HG02623 (cell line): ENCODE results near the gene PEAK1.
"Not testable (repeated sequence)": the region's sequence is repeated elsewhere in the genome, so short reads cannot be mapped to it uniquely, and the experiment has no call there.

Source experiments
- ATAC-seq: cut with Tn5 transposase; IDR thresholded peaks from one replicate; pipeline ENCODE4 v1.9.1; 2021; ENCODE audit warnings: moderate library complexity; ENCODE audit not compliant: unreplicated experiment

PEAK1 gene

DNA sequence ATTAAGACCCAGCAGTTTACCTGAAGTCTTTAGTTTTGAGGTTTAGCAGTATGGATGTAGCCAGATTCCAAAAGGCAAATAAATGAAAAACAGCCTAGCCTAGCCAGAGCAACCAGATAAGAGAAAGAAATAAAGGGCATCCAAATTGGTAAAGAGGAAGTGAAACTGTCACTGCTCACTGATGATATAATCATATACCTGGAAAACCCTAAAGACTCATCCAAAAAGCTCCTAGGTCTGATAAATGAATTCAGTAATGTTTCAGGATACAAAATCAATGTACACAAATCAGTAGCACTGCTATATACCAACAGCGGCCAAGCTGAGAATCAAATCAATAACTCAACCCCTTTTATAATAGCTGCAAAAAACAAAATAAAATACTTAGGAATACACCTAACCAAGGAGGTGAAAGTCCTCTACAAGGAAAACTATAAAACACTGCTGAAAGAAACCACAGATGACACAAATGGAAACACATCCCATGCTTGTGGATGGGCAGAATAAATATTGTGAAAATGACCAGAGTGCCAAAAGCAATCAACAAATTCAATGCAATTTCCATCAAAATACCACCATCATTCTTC is 13.6 kb downstream of the PEAK1 start:
- ATAC-seq = not testable (repeated sequence)

- ATAC-seq = no peak
Measured at GRCh38 chr15:77402740-77403379, 17.0 kb downstream of the PEAK1 start.

DNA sequence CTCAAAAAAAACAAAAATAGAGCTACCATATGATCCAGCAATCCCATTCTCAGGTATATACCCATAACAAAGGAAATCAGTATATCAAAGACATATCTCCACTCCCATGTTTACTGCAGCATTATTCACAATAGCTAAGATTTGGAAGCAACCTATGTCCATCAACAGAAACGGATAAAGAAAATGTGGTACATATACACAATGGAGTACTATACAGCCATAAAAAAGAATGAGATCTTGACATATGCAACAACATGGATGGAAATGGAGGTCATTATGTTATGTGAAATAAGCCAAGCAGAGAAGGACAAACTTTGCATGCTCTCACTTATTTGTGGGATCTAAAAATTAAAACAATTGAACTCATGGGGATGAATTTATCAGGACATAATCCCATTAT is 19.6 kb downstream of the PEAK1 start:
- no peak for ATAC-seq

- no peak for ATAC-seq
Measured at GRCh38 chr15:77398927-77399326, 21.0 kb downstream of the PEAK1 start.

GRCh38 chr15:77396692-77397091 is 23.2 kb downstream of the PEAK1 start:
- no peak for ATAC-seq

DNA sequence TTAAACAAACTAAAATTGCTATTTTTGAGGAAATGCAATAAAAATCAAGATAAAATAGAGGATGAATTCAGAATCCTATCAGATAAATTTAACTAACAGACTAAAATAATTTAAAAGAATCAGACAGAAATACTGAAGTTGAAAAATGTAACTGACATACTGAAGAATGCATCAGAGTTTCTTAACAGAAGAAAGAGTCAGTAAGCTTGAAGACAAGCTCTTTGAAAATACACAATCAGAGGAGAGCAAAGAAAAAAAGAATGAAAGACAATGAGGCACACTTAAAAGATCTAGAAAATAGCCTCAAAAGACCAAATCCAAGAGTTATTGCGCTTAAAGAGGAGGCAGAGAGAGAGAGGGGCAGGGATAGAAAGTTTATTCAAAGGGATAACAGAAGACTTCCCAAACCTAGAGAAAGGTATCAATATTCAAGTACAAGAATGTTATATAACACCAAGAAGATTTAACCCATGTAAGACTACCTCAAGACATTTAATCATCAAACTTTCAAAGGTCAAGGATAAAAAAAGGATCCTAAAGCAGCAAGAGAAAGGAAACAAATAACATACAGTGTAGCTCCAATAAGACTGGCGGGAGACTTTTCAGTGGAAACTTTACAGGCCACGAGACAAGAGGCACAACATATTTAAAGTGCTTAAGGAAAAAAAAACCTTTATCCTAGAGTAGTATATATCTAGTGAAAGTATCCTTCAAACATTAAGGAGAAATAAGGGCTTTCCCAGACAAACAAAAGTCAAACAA is 24.7 kb downstream of the PEAK1 start:
- no peak for ATAC-seq

DNA sequence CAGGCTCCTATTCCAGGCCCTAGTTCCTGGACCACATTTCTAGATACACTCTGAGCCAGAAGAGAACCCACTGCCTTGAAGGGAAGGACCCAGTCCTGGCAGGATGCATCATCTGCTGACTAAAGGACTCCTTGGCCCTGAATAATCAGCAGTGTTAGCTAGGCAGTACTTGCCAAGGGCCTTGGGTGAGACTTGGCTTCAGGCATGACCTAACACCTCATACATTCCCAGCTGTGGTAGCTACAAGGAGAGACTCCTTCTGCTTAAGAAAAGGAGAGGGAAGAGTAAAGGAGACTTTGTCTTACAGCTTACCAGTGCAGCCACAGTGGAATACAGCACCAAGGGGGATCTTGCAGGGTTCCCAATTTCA is 26.4 kb downstream of the PEAK1 start:
- no peak for ATAC-seq

- ATAC-seq = no peak
Measured at GRCh38 chr15:77392762-77393470, 27.0 kb downstream of the PEAK1 start.

- no peak for ATAC-seq
Measured at GRCh38 chr15:77391372-77391951, 28.4 kb downstream of the PEAK1 start.

DNA sequence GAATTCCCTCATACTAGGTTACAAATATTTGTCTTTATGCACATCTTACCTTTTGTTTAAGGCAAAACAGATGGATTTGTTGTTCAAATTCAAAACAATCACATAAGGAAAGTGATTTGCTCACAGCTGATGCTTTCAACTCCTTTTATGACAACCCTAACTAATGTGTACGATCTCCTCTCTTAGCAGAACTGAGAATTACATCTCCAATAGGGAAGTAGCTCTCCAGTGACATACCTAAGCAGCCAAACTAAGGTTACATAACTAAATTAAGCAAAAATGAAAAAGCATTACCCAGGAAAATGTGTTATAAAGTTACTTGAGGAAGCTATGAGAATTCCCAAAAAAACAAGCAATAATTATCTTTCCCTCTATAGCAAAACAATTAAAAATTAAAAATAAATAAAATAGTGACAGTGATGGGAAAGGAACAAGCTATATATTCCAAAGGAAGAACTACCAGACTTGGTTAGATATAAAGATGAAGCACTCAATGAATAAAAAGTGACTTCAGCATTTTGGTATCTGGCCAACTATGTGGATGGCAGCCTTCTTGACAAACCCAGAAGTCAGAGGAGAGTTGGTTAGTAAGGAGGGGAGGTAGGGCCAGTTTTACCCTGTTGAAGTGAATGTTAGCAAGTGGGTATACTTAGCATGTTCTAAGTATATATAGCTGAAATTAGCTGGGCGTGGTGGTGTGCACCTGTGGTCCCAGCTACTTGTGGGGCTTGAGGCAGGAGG is 32.4 kb downstream of the PEAK1 start:
- no peak for ATAC-seq

- no peak for ATAC-seq
Measured at GRCh38 chr15:77386626-77387025, 33.3 kb downstream of the PEAK1 start.

DNA sequence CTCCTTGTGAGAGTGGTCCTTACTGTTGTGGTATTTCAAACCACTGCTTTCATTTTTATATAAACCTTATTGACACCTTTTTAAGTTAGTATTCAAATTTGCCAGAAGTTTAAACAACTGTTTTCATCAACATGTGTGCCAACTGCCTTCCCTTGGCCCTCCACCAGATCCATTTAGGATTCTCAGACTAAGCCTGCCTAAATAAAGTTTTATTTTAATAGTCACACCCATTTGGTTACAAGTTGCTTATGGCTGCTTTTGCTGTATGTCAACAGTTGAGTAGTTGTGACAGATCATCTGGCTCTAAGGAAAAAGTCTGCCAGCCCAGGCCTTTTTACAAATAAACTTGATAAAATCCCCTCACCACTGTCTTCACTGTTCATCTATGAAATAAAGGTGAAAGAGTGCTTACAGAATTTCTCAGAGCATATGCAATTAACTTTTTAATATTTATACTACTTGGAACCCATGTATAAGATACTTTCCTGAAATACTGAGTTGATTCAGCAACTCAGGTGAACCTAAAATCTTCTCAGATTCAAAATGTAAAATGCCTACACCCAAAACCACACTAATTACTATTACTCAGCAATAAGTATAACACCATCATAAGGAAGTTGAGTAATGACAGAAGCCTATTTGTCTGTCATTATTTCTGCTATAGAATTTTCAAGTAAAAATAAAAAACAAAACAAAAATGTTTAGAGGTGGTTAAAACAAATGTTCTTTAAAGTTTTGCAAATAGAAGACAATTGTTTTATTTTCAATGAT is 35.1 kb downstream of the PEAK1 start:
- no peak for ATAC-seq

- ATAC-seq = no peak
Measured at GRCh38 chr15:77384086-77384485, 35.8 kb downstream of the PEAK1 start.

DNA sequence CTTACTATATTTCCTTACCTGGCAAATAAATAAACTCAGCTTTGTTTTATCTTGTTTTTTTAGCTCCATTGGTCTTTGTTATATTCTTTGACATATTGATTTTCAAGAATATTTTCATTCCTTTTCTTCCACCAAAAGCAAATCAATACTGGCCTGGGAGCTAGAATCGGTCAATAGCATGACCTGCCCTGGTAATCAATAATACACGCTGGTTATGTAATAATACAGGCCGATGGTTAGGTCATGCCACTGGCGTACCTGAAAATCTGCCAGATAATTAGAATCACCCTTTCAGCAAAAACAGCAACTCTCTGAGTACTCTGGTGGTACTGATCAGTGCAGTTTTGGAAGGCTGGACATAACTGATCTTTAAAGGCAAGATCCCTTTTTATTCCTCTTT is 39.9 kb downstream of the PEAK1 start:
- no peak for ATAC-seq

DNA sequence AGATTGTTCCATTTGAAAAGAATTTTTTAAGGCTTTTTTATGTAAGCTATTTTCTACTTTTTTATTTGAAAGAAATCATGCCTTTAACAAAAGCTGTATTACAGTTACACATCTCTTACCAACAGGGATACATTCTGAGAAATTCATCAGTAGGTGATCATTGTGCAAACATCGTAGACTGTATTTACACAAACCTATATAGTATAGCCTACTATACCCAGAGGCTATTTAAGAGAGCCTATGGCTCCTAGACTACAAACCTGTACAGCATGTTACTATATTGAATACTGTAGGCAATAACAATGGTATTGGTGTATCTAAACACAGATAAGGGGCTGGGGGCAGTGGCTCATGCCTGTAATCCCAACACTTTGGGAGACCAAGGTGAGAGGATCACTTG is 43.1 kb downstream of the PEAK1 start:
- no peak for ATAC-seq

DNA sequence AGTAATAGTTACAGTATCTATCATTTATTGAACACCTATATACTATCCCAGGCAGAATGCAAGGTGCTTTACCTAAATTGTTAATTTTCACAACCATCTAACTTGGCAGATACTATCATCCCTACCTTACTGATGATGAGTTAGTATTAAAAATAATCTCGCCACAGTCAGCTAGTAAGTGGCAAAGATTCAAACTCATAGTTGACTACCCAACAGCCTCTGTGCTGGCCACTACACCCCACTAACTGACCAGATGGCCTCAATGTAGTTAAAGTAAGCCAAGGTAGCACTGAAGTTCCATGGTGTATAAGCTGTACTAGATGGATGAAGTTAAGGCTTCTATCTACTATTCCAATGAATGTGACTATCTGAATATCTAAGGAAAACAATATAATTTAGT is 44.8 kb downstream of the PEAK1 start:
- no peak for ATAC-seq

DNA sequence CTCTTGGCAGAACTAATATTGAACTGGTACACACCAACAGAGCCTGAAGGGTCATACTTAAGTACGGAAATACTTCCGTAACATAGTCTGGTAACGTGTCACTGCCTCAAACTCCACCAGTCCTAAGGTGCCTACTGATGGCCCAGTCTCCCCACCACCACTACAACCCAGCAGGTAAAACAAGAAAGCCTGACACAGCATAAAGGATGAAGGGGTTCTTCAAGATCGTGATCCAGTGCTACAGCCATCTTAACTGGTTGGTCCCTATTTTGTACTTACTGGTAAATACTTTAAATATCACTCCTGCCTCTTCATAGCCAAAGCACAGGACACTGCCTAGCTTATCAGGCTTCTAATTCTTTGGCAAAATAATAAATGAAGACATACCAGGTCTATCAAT is 46.5 kb downstream of the PEAK1 start:
- no peak for ATAC-seq

- ATAC-seq = no peak
Measured at GRCh38 chr15:77371850-77372563, 47.9 kb downstream of the PEAK1 start.

- no peak for ATAC-seq
Measured at GRCh38 chr15:77370580-77370979, 49.3 kb downstream of the PEAK1 start.
